ENCODE data around the gene LYPD6. TPM values are rescaled to one million over a fixed set of nuclear protein-coding genes. Genes with fewer than 3 reads are reported as not detected.
A peak's percentile ranks its signal among the peaks of the same experiment; 100 is the strongest.

The LYPD6 gene, protein sequence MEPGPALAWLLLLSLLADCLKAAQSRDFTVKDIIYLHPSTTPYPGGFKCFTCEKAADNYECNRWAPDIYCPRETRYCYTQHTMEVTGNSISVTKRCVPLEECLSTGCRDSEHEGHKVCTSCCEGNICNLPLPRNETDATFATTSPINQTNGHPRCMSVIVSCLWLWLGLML
- 1 to 10 TPM in 2 of 4 donors, under 1 TPM in 1, not detected in 1; 0.79 to 1.2 (median 1.1) TPM for total RNA-seq

GRCh38 chr2:149330127-149331022, at the start of gene LYPD6:
Gene LYPD6 (plus strand): TSS chr2:149330587. CDS start chr2:149437709, 107,122 bp downstream.
- TF ChIP-seq, protein P1, sequence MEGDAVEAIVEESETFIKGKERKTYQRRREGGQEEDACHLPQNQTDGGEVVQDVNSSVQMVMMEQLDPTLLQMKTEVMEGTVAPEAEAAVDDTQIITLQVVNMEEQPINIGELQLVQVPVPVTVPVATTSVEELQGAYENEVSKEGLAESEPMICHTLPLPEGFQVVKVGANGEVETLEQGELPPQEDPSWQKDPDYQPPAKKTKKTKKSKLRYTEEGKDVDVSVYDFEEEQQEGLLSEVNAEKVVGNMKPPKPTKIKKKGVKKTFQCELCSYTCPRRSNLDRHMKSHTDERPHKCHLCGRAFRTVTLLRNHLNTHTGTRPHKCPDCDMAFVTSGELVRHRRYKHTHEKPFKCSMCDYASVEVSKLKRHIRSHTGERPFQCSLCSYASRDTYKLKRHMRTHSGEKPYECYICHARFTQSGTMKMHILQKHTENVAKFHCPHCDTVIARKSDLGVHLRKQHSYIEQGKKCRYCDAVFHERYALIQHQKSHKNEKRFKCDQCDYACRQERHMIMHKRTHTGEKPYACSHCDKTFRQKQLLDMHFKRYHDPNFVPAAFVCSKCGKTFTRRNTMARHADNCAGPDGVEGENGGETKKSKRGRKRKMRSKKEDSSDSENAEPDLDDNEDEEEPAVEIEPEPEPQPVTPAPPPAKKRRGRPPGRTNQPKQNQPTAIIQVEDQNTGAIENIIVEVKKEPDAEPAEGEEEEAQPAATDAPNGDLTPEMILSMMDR (IDR thresholded peaks at IDR 0.05), result no peak
- no peak for TF ChIP-seq POLR2A (IDR thresholded peaks at IDR 0.05)
- WGBS, 2 donors, result 0 to 3% methylated on average over 29 to 32 of the region's 96 CpGs
- intact Hi-C loops (cut with DNase I; ENCODE audit: low total_unique reads), result no loop called here
- H3K4me3 ChIP-seq (ENCODE audit: low read depth, poor library complexity, severe bottlenecking), result peak within 1 kb of the TSS; percentile 47
- DNase-seq (ENCODE audit: low spot score in 2 of 2), result peak in 1 of 2 donors; percentile 87

- WGBS, 2 donors, result 91% methylated on average over 3 of the region's 3 CpGs
- H3K4me3 ChIP-seq (ENCODE audit: low read depth, poor library complexity, severe bottlenecking), result no peak overlapping the region
- no peak for DNase-seq (ENCODE audit: low spot score in 2 of 2)
- intact Hi-C loops (cut with DNase I; ENCODE audit: low total_unique reads), result no loop called here
- TF ChIP-seq, protein P1 (IDR thresholded peaks at IDR 0.05), result no peak
- TF ChIP-seq POLR2A (IDR thresholded peaks at IDR 0.05), result no peak
These were observed 48.9 kb upstream of the LYPD6 start for GRCh38 chr2:149281441-149281840.

DNA sequence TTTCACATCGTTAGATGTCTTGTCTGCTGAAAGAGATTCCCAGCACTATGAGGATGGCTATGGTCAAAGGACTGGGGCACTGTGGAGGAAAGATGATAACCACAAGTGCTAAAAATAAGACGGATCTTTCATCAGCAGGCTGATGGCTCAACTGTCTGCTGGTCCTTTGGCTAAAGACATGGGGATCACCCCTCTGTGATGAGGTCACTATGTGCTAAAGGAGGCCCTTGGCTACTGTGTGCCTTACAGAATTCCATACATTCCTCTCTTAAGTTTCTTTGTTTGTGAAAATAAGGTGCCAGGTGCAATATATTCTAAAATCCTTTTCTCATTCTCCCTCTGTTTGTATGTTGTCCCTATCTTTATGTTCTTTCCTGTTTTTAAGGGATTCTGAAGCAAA, 39.7 kb upstream of the LYPD6 start:
- no peak for DNase-seq (ENCODE audit: low spot score in 2 of 2)
- TF ChIP-seq, protein P1 (IDR thresholded peaks at IDR 0.05), result no peak
- TF ChIP-seq POLR2A (IDR thresholded peaks at IDR 0.05), result no peak
- 81 to 90% methylated on average over 2 of the region's 2 CpGs for WGBS, 2 donors

DNA sequence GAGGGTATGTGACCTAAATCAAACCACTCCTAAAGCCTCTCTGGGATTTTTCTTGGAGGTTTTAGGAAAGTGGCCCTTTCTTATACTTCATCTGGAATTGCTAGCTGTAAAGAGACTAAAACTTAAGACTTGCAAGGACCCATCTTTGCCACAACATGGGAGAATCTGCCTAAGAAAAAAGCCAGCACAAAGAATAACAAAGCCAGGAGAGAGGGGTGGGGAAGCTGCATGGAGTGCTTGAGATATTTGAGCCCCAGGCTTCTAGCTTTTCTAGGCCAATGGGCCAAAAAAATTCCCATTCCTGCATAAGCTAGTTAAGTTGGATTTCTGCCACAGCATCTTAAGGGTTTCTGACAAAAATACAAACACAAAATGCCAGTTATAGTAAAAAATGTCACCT, 38.5 kb upstream of the LYPD6 start:
- no peak for TF ChIP-seq POLR2A (IDR thresholded peaks at IDR 0.05)
- TF ChIP-seq, protein P1 (IDR thresholded peaks at IDR 0.05), result no peak
- no peak overlapping the region for H3K4me3 ChIP-seq (ENCODE audit: low read depth, poor library complexity, severe bottlenecking)
- intact Hi-C loops (cut with DNase I; ENCODE audit: low total_unique reads), result no loop called here
- DNase-seq (ENCODE audit: low spot score in 2 of 2), result no peak

More for the DNA sequence above, 39.7 kb upstream of the LYPD6 start:
- H3K4me3 ChIP-seq (ENCODE audit: low read depth, poor library complexity, severe bottlenecking), result no peak overlapping the region
- intact Hi-C loops (cut with DNase I; ENCODE audit: low total_unique reads), result no loop called here

DNA sequence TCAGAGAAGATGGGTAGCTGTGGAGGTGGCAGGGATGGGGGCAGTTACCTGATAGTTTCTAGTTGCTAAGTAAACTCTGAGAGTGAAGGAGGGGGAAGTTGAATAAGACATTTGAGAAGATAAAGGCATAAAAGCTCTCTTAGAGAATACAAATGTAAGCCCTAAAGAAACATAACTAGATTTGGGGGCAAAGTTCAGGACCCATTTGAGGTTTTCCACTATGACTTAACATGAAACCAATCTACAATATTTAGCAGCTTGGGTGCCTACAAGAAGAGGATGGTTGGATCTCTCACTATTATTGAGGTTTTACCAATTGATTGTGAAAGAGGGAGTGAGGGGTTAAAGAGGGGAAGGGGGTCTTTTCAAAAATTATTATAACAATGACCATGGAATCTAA, 34.4 kb upstream of the LYPD6 start:
- TF ChIP-seq, protein P1 (IDR thresholded peaks at IDR 0.05), result no peak
- no peak for TF ChIP-seq POLR2A (IDR thresholded peaks at IDR 0.05)
- intact Hi-C loops (cut with DNase I; ENCODE audit: low total_unique reads), result no loop called here
- no peak for DNase-seq (ENCODE audit: low spot score in 2 of 2)
- H3K4me3 ChIP-seq (ENCODE audit: low read depth, poor library complexity, severe bottlenecking), result no peak overlapping the region
